Esophagus squamous epithelium (tissue), 5 donors: ENCODE data around the gene PFDN6. TPM values are rescaled to one million over a fixed set of nuclear protein-coding genes. Genes with fewer than 3 reads are reported as not detected.

Experiments used
- DNase-seq: peaks from one replicate; lab custom pipeline; 2025; lab: John Stamatoyannopoulos, UW
- H3K27ac ChIP-seq, 4 donors: fragments of 200-600 bp; sonication (generic); one replicate each; pipeline ENCODE4 v1.5.1; 2016 to 2019; ENCODE audit warnings: mild to moderate bottlenecking in 1 of 4
- H3K27me3 ChIP-seq, 4 donors: fragments of 200-600 bp; sonication (generic); 1 replicate in 3 of 4; 2 replicates in 1 of 4; pipeline versions ENCODE4 v1.5.1 to v1.6.0; 2017 to 2021; ENCODE audit warnings: antibody characterized with exemption in 1 of 4
- H3K36me3 ChIP-seq, 3 donors: fragments of 200-600 bp; sonication (generic); one replicate each; pipeline ENCODE4 v1.5.1; 2016 to 2019
- H3K4me1 ChIP-seq, 3 donors: fragments of 200-600 bp; sonication (generic); one replicate each; pipeline ENCODE4 v1.5.1; 2017 to 2019
- H3K4me3 ChIP-seq, 4 donors: fragments of 200-600 bp; sonication (generic); 1 replicate in 3 of 4; 2 replicates in 1 of 4; pipeline ENCODE4 v1.5.1; 2016 to 2019; ENCODE audit warnings: mild to moderate bottlenecking in 2 of 4, moderate library complexity in 1 of 4
- H3K9me3 ChIP-seq, 3 donors: fragments of 200-600 bp; sonication (generic); one replicate each; pipeline ENCODE4 v1.5.1; 2016 to 2019
- POLR2A ChIP-seq, 4 donors: fragments of 450-650 bp; IDR thresholded peaks; one replicate each; pipeline ENCODE4 v1.6.1; 2017; ENCODE audit warnings: antibody characterized with exemption in 4 of 4, mild to moderate bottlenecking in 4 of 4, moderate library complexity in 3 of 4
- WGBS, 2 donors: methylation state at CpG; one replicate each; pipeline ENCODE4 v1.1.5; 2018; 5-methylcytosine and 5-hydroxymethylcytosine counted together
- intact Hi-C: fragments of 100-400 bp; cut with DNase I; formaldehyde crosslinking; loops from one replicate; pipeline ENCODE4 v1.15.0; 2022
- total RNA-seq, 4 donors: library from RNA; depleted of rRNA; stranded (reverse); fragments of >200 nt; gene quantifications; one replicate each; pipeline ENCODE4 v1.1.0, GENCODE V29; 2016
- TF ChIP-seq, protein P1 (sequence below), 6 experiments: fragments of 450-650 bp in 4 of 6; fragments of 200-600 bp in 2 of 6; sonication (generic) in 2 of 6; IDR thresholded peaks; one replicate each; pipeline ENCODE4 v1.5.1; 2016 to 2019; ENCODE audit warnings: antibody characterized with exemption in 6 of 6, mild to moderate bottlenecking in 4 of 6, moderate library complexity in 4 of 6
- donor health status: DM: yes; HTN: yes; CAD: no.

The PFDN6 gene
- total RNA-seq, 4 donors from 2014 or later, result 28.6 to 71.0 (median 43.5) TPM

DNA sequence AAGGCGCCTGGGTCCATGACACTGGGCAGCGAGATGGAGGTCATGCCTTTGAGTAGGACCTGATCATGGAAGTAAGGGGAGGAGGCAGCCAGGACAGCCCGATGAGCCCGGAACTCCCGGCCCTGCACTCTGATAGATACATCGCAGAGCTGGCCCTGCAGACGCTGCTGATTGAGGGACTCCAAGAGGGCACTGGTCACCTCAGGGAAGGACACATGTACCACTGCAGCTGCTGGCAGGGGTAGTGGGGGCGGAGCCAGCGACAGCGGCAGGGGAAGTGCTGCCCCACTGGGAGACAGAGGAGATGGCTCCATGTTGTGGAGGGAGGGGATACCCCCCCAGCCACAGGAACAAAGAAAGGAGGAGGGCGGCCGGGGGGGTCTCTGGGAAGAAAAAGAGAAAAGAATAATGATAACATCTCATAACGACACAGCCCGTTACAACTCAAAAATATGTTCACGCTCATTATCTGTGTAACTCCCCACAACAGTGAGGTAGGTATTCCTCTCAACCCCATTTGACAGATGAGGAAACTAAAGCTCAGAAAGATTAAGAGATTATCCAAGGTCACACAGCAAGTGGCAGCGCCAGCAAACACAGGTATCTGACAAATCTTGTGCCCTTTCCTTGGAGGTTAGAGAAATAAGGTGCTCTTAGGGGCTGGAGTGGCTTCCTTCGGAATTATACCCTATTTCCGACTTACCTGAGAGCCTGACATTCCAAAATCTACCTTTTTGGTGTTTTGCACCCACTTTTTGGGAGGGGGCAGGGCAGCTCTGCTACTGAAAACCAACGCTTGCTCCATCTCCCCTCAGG lies 27.4 kb downstream of the PFDN6 start:
- peaks cover 19 to 43% (median 22%) of the 10 kb centered on the region in 3 donors for H3K36me3 ChIP-seq
- H3K27ac ChIP-seq, result peak overlapping the region; percentile 85 to 93 (median 92)
- TF ChIP-seq POLR2A (IDR thresholded peaks at IDR 0.05), result no peak
- TF ChIP-seq, protein P1, sequence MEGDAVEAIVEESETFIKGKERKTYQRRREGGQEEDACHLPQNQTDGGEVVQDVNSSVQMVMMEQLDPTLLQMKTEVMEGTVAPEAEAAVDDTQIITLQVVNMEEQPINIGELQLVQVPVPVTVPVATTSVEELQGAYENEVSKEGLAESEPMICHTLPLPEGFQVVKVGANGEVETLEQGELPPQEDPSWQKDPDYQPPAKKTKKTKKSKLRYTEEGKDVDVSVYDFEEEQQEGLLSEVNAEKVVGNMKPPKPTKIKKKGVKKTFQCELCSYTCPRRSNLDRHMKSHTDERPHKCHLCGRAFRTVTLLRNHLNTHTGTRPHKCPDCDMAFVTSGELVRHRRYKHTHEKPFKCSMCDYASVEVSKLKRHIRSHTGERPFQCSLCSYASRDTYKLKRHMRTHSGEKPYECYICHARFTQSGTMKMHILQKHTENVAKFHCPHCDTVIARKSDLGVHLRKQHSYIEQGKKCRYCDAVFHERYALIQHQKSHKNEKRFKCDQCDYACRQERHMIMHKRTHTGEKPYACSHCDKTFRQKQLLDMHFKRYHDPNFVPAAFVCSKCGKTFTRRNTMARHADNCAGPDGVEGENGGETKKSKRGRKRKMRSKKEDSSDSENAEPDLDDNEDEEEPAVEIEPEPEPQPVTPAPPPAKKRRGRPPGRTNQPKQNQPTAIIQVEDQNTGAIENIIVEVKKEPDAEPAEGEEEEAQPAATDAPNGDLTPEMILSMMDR (IDR thresholded peaks at IDR 0.05), result no peak
- peaks cover 48 to 85% (median 65%) of the 10 kb centered on the region in 3 donors for H3K4me1 ChIP-seq
- 72 to 83% methylated on average over 17 of the region's 19 CpGs for WGBS, 2 donors
- no peak for DNase-seq
- no peaks in the 10 kb centered on the region for H3K27me3 ChIP-seq
- no peaks in the 10 kb centered on the region for H3K9me3 ChIP-seq
- intact Hi-C loops, result no loop called here
- H3K4me3 ChIP-seq, result peak overlapping the region; percentile 45 to 76 (median 58)

GRCh38 chr6:33317419-33317668 lies 27.9 kb downstream of the PFDN6 start:
- Histone ChIP-seq H3K9me3 (no peaks in the 10 kb centered on the region), H3K4me1 (peaks cover 48 to 85% (median 63%) of the 10 kb centered on the region in 3 donors), H3K27me3 (no peaks in the 10 kb centered on the region), H3K27ac (peak overlapping the region; percentile 85 to 93 (median 92)), H3K4me3 (peak overlapping the region; percentile 45 to 76 (median 58)), H3K36me3 (peaks cover 19 to 43% (median 22%) of the 10 kb centered on the region in 3 donors)
- WGBS, 2 donors, result 0% methylated on average over 2 to 4 of the region's 27 CpGs
- no peak for TF ChIP-seq POLR2A (IDR thresholded peaks at IDR 0.05)
- TF ChIP-seq, protein P1 (IDR thresholded peaks at IDR 0.05), result no peak
- intact Hi-C loops, result no loop called here
- no peak for DNase-seq

DNA sequence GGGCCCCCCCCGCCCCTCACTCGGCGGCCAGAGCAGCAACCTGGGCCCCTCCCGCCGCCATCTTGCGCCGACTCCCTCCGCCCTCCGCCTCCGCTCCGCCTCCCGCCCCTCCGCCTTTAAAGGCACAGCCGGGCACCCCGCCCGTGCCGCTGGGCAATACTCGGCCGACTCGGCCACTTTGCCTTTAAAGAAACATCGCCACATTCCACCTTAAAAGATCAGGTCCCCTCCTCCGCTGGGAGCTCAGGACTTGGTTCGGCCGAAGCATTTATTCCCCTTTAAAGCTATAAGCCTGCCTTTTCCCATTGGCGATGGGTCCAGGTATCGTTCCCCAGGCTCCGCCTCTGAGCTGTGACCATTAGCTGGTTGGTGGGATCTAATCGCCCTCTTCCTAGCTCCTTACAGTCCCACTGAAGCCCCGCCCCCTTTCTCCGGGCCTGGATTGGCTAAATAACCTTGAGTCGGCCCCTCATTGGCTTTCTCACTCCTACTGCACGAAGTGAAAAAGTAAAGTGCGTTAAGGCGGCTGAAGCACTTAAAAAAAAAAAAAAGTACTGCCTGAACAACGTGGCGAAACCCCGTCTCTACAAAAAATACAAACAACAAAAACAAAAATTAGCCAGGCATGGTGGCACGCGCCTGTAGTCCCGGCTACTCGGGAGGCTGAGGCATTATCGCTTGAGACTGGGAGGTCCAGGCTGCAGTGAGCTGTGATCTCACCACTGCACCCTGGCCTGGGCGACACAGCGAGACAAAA lies 28.4 kb downstream of the PFDN6 start, which contains the start of gene ZBTB22:
Gene ZBTB22, minus strand, starts transcription at position 76 of the 757 bp plus-strand sequence. CDS start 828 bp downstream, outside the sequence.
- peak in 1 of 4 donors; percentile 31 for TF ChIP-seq POLR2A (IDR thresholded peaks at IDR 0.05)
- TF ChIP-seq, protein P1 (IDR thresholded peaks at IDR 0.05), result peak in 1 of 6 experiments; percentile 27
- peaks cover 19 to 43% (median 22%) of the 10 kb centered on the region in 3 donors for H3K36me3 ChIP-seq
- H3K4me3 ChIP-seq, result peak within 1 kb of the TSS; percentile 45 to 76 (median 58)
- intact Hi-C loops, result no loop called here
- peak; percentile 93 for DNase-seq
- WGBS, 2 donors, result 1 to 3% methylated on average over 27 to 30 of the region's 44 CpGs
- no peaks in the 10 kb centered on the region for H3K27me3 ChIP-seq
- H3K4me1 ChIP-seq, result peaks cover 48 to 82% (median 61%) of the 10 kb centered on the region in 3 donors
- peak within 1 kb of the TSS; percentile 85 to 93 (median 92) for H3K27ac ChIP-seq
- no peaks in the 10 kb centered on the region for H3K9me3 ChIP-seq

GRCh38 chr6:33318426-33319073 lies 29.1 kb downstream of the PFDN6 start:
- Histone ChIP-seq H3K4me1 (peaks cover 50 to 81% (median 62%) of the 10 kb centered on the region in 3 donors), H3K27ac (peak overlapping the region; percentile 23 to 93 (median 89)), H3K27me3 (no peaks in the 10 kb centered on the region), H3K4me3 (peak overlapping the region; percentile 45 to 76 (median 58)), H3K9me3 (no peaks in the 10 kb centered on the region), H3K36me3 (peaks cover 19 to 43% (median 22%) of the 10 kb centered on the region in 3 donors)
- intact Hi-C loops, result no loop called here
- no peak for TF ChIP-seq POLR2A (IDR thresholded peaks at IDR 0.05)
- TF ChIP-seq, protein P1 (IDR thresholded peaks at IDR 0.05), result no peak
- no peak for DNase-seq
- 58 to 65% methylated on average over 8 of the region's 8 CpGs for WGBS, 2 donors
